HCT116 (cell line): ENCODE data around the gene MRPS23. TPM values are rescaled to one million over a fixed set of nuclear protein-coding genes. Genes with fewer than 3 reads are reported as not detected.

ENCODE experiments used
- ATAC-seq: fragments of 200-7000 bp; cut with Tn5 transposase; 2 replicates; pipeline ENCODE4 v1.9.1; 2020; ENCODE audit warnings: mild to moderate bottlenecking, moderate library complexity
- BruUV-seq: library from RNA; stranded (reverse); fragments of 400-500 nt; replicated peaks from 2 replicates; lab custom pipeline; 2021; lab: Mats Ljungman, UMichigan
- CTCF ChIA-PET: fragments of 300-600 bp; sonication (Branson Sonifier 250); formaldehyde crosslinking; loops from one replicate; lab custom pipeline; 2021; ENCODE audit warnings: antibody characterized with exemption; lab: Charles Lee
- POLR2A ChIA-PET: fragments of 300-600, 350-600 bp; sonication (Branson Sonifier 250); formaldehyde crosslinking; loops from one replicate; lab custom pipeline; 2021; ENCODE audit warnings: antibody characterized with exemption; lab: Charles Lee
- RAD21 ChIA-PET, 2 experiments: fragments of 300-600 bp; sonication (Branson Sonifier 250); formaldehyde crosslinking; loops; one replicate each; lab custom pipeline; 2023; ENCODE audit warnings: low total read pairs in 2 of 2; ENCODE audit not compliant: uncharacterized antibody in 2 of 2, unreplicated experiment in 2 of 2, low non-redundant PET in 1 of 2; lab: Charles Lee
- DNase-seq: peaks from one replicate; pipeline ENCODE4 v3.0.0-alpha.2; 2010; ENCODE audit warnings: low read depth, low spot score
- H2AFZ ChIP-seq: fragments of 200-600 bp; shearing (Covaris generic), sonication (generic); 2 replicates; pipeline ENCODE4 v1.6.1; 2017; ENCODE audit warnings: low read depth, mixed run types, mixed read lengths, antibody characterized with exemption, low read length; ENCODE audit not compliant: poor library complexity, severe bottlenecking
- H3K27ac ChIP-seq: 2 replicates; pipeline ENCODE4 v1.5.1; 2012; ENCODE audit warnings: low read depth, low read length
- H3K27me3 ChIP-seq: fragments of 200-600 bp; sonication (generic); 2 replicates; pipeline ENCODE4 v1.6.1; 2016; ENCODE audit warnings: mixed run types, low read length, mixed read lengths; ENCODE audit not compliant: insufficient read depth
- H3K36me3 ChIP-seq, 2 experiments: fragments of 200-500 bp in 1 of 2; fragments of 200-600 bp in 1 of 2; sonication (Bioruptor generic) in 1 of 2; sonication (generic) in 1 of 2; 2 replicates each; pipeline versions ENCODE4 v1.5.1 to v1.6.1; 2014 to 2016; ENCODE audit warnings: low read length in 2 of 2, inconsistent platforms in 1 of 2, mixed read lengths in 1 of 2, mixed run types in 1 of 2; ENCODE audit not compliant: insufficient read depth in 2 of 2, control insufficient read depth in 1 of 2
- H3K4me1 ChIP-seq, 2 experiments: fragments of 200-600 bp in 1 of 2; sonication (generic) in 1 of 2; 2 replicates each; pipeline versions ENCODE4 v1.5.1 to v1.6.1; 2012 to 2017; ENCODE audit warnings: low read length in 2 of 2, inconsistent platforms in 1 of 2, mild to moderate bottlenecking in 1 of 2, mixed read lengths in 1 of 2, mixed run types in 1 of 2, moderate library complexity in 1 of 2; ENCODE audit not compliant: insufficient read depth in 2 of 2, control insufficient read depth in 1 of 2
- H3K4me2 ChIP-seq: fragments of 200-600 bp; sonication (generic); 2 replicates; pipeline ENCODE4 v1.6.1; 2017; ENCODE audit warnings: mixed run types, low read length, mixed read lengths
- H3K4me3 ChIP-seq, 2 experiments: fragments of 200-600 bp in 1 of 2; sonication (generic) in 1 of 2; replicated peaks in 1 of 2; 2 replicates each; pipeline ENCODE4 v1.5.1; 2011 to 2016; ENCODE audit warnings: low read length in 2 of 2, control low read depth in 1 of 2, low read depth in 1 of 2, mild to moderate bottlenecking in 1 of 2, mixed read lengths in 1 of 2, mixed run types in 1 of 2
- H3K79me2 ChIP-seq: fragments of 200-600 bp; sonication (generic); 2 replicates; pipeline ENCODE4 v1.6.1; 2017; ENCODE audit warnings: mild to moderate bottlenecking, mixed run types, low read length, moderate library complexity, mixed read lengths; ENCODE audit not compliant: insufficient read depth
- H3K9ac ChIP-seq: fragments of 200-600 bp; sonication (generic); 2 replicates; pipeline ENCODE4 v1.6.1; 2016; ENCODE audit warnings: low read length, mixed read lengths
- H3K9me2 ChIP-seq: fragments of 200-600 bp; sonication (generic), shearing (Covaris generic); 2 replicates; pipeline ENCODE4 v1.6.1; 2017; ENCODE audit warnings: mixed run types, mild to moderate bottlenecking, moderate library complexity; ENCODE audit not compliant: insufficient read depth
- H3K9me3 ChIP-seq, 2 experiments: fragments of 200-500 bp in 1 of 2; fragments of 200-600 bp in 1 of 2; sonication (Bioruptor generic) in 1 of 2; sonication (generic) in 1 of 2; 2 replicates each; pipeline ENCODE4 v1.6.1; 2014 to 2017; ENCODE audit warnings: low read length in 2 of 2, mixed read lengths in 2 of 2, inconsistent platforms in 1 of 2, low read depth in 1 of 2, mild to moderate bottlenecking in 1 of 2, mixed run types in 1 of 2, moderate library complexity in 1 of 2; ENCODE audit not compliant: control insufficient read depth in 1 of 2, insufficient read depth in 1 of 2
- H4K20me1 ChIP-seq: fragments of 200-600 bp; sonication (generic), shearing (Covaris generic); 2 replicates; pipeline ENCODE4 v1.6.1; 2017; ENCODE audit warnings: mixed run types, mild to moderate bottlenecking, moderate library complexity; ENCODE audit not compliant: insufficient read depth
- CBX3 ChIP-seq: IDR thresholded peaks from 2 replicates; pipeline ENCODE4 v1.6.1; 2012; ENCODE audit warnings: low read depth
- EGR1 ChIP-seq: IDR thresholded peaks from 2 replicates; pipeline ENCODE4 v1.6.1; 2012; ENCODE audit warnings: low read depth
- EZH2 ChIP-seq: fragments of 200-600 bp; sonication (generic); IDR thresholded peaks from 2 replicates; pipeline ENCODE4 v1.6.1; 2017; ENCODE audit warnings: antibody characterized with exemption, mixed run types
- FOSL1 ChIP-seq: IDR thresholded peaks from 2 replicates; pipeline ENCODE4 v1.6.1; 2012; ENCODE audit warnings: low read depth
- JUND ChIP-seq: IDR thresholded peaks from 2 replicates; pipeline ENCODE4 v1.6.1; 2012
- MAX ChIP-seq: IDR thresholded peaks from 2 replicates; pipeline ENCODE4 v1.6.1; 2012
- POLR2AphosphoS5 ChIP-seq: IDR thresholded peaks from 2 replicates; pipeline ENCODE4 v1.6.1; 2011; ENCODE audit warnings: mild to moderate bottlenecking, low read depth, low read length, moderate library complexity
- RAD21 ChIP-seq: IDR thresholded peaks from 2 replicates; pipeline ENCODE4 v1.6.1; 2012; ENCODE audit warnings: low read depth, mild to moderate bottlenecking
- SIN3A ChIP-seq: IDR thresholded peaks from 2 replicates; pipeline ENCODE4 v1.6.1; 2012; ENCODE audit warnings: low read depth
- SP1 ChIP-seq: IDR thresholded peaks from 2 replicates; pipeline ENCODE4 v1.6.1; 2012; ENCODE audit warnings: low read depth
- SRF ChIP-seq: IDR thresholded peaks from 2 replicates; pipeline ENCODE4 v1.6.1; 2012; ENCODE audit warnings: low read depth
- TCF7L2 ChIP-seq: IDR thresholded peaks from 2 replicates; pipeline ENCODE4 v1.7.0; 2011; ENCODE audit warnings: borderline replicate concordance, inconsistent platforms; ENCODE audit not compliant: insufficient read depth, insufficient read length; ENCODE audit errors: extremely low read depth
- YY1 ChIP-seq: IDR thresholded peaks from 2 replicates; pipeline ENCODE4 v1.6.1; 2011; ENCODE audit warnings: low read length, low read depth, moderate library complexity, mild to moderate bottlenecking; ENCODE audit not compliant: insufficient replicate concordance; ENCODE audit errors: extremely low read depth
- ZFX ChIP-seq: fragments of 450-650 bp; IDR thresholded peaks from 2 replicates; pipeline ENCODE4 v1.6.1; 2017
- intact Hi-C: fragments of 100-400 bp; cut with micrococcal nuclease; formaldehyde crosslinking; loops from 2 replicates; pipeline ENCODE4 v1.10.0; 2022
- total RNA-seq: library from RNA; stranded (reverse); gene quantifications from one replicate; pipeline ENCODE4 v1.2.1, GENCODE V29; 2021; ENCODE audit not compliant: unreplicated experiment
- TF ChIP-seq, protein P1 (sequence below), 3 experiments: fragments of 200-600 bp in 1 of 3; sonication (generic) in 1 of 3; IDR thresholded peaks in 2 of 3; conservative IDR thresholded peaks in 1 of 3; 2 replicates each; pipeline ENCODE4 v1.5.1; 2012 to 2017; ENCODE audit warnings: low read depth in 2 of 3, low read length in 2 of 3, antibody characterized with exemption in 1 of 3, borderline replicate concordance in 1 of 3, control low read depth in 1 of 3, mild to moderate bottlenecking in 1 of 3, mixed read lengths in 1 of 3, mixed run types in 1 of 3, moderate library complexity in 1 of 3; ENCODE audit not compliant: insufficient read depth in 1 of 3
- TF ChIP-seq, protein P2 (sequence below): IDR thresholded peaks from 2 replicates; pipeline ENCODE4 v1.6.1; 2011; ENCODE audit warnings: mild to moderate bottlenecking, low read length, moderate library complexity; ENCODE audit not compliant: insufficient replicate concordance; ENCODE audit errors: extremely low read depth
- TF ChIP-seq, protein P3 (sequence below): IDR thresholded peaks from 2 replicates; pipeline ENCODE4 v1.6.1; 2012

The MRPS23 gene
- total RNA-seq, 1 experiment from 2014 or later: 109 TPM

GRCh38 chr17:57830880-57831279, 19.0 kb downstream of the MRPS23 start:
- CTCF ChIA-PET: no interaction called here

GRCh38 chr17:57823469-57824401, 26.1 kb downstream of the MRPS23 start:
- no peak overlapping the region for H3K9ac ChIP-seq
- H2AFZ ChIP-seq: no peak overlapping the region
- no peaks in the 10 kb centered on the region for H3K9me2 ChIP-seq
- no peaks in the 10 kb centered on the region for H3K79me2 ChIP-seq
- H3K27ac ChIP-seq: no peak overlapping the region
- RAD21 ChIA-PET: no interaction called here
- no peak for ATAC-seq
- H3K27me3 ChIP-seq: no peaks in the 10 kb centered on the region
- no peak for DNase-seq
- H3K4me2 ChIP-seq: no peak overlapping the region
- CTCF ChIA-PET: no interaction called here
- H4K20me1 ChIP-seq: no peaks in the 10 kb centered on the region
- intact Hi-C loops: no loop called here
- POLR2A ChIA-PET: no interaction called here
- no peak overlapping the region for H3K4me3 ChIP-seq
- no peaks in the 10 kb centered on the region for H3K9me3 ChIP-seq
- no peaks in the 10 kb centered on the region for H3K4me1 ChIP-seq
- no TSS peak for BruUV-seq
- TF ChIP-seq, protein P1, sequence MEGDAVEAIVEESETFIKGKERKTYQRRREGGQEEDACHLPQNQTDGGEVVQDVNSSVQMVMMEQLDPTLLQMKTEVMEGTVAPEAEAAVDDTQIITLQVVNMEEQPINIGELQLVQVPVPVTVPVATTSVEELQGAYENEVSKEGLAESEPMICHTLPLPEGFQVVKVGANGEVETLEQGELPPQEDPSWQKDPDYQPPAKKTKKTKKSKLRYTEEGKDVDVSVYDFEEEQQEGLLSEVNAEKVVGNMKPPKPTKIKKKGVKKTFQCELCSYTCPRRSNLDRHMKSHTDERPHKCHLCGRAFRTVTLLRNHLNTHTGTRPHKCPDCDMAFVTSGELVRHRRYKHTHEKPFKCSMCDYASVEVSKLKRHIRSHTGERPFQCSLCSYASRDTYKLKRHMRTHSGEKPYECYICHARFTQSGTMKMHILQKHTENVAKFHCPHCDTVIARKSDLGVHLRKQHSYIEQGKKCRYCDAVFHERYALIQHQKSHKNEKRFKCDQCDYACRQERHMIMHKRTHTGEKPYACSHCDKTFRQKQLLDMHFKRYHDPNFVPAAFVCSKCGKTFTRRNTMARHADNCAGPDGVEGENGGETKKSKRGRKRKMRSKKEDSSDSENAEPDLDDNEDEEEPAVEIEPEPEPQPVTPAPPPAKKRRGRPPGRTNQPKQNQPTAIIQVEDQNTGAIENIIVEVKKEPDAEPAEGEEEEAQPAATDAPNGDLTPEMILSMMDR (IDR thresholded peaks at IDR 0.05 in 2 of 3, conservative IDR thresholded peaks at IDR 0.05 in 1 of 3; ENCODE audit: borderline replicate concordance in 1 of 3, insufficient read depth in 1 of 3, low read depth in 2 of 3, low read length in 2 of 3): no peak
- TF ChIP-seq, protein P2, sequence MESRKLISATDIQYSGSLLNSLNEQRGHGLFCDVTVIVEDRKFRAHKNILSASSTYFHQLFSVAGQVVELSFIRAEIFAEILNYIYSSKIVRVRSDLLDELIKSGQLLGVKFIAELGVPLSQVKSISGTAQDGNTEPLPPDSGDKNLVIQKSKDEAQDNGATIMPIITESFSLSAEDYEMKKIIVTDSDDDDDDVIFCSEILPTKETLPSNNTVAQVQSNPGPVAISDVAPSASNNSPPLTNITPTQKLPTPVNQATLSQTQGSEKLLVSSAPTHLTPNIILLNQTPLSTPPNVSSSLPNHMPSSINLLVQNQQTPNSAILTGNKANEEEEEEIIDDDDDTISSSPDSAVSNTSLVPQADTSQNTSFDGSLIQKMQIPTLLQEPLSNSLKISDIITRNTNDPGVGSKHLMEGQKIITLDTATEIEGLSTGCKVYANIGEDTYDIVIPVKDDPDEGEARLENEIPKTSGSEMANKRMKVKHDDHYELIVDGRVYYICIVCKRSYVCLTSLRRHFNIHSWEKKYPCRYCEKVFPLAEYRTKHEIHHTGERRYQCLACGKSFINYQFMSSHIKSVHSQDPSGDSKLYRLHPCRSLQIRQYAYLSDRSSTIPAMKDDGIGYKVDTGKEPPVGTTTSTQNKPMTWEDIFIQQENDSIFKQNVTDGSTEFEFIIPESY: no peak
- TF ChIP-seq MAX (no peak), SRF (no peak), SP1 (no peak), EGR1 (no peak), TCF7L2 (no peak), YY1 (no peak)
- TF ChIP-seq, protein P3, sequence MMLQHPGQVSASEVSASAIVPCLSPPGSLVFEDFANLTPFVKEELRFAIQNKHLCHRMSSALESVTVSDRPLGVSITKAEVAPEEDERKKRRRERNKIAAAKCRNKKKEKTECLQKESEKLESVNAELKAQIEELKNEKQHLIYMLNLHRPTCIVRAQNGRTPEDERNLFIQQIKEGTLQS: no peak
- TF ChIP-seq, all 23 proteins: peak for 0
- H3K36me3 ChIP-seq: no peaks in the 10 kb centered on the region

More at GRCh38 chr17:57830880-57831279, 19.0 kb downstream of the MRPS23 start:
- no TSS peak for BruUV-seq
- Histone ChIP-seq H3K4me2 (no peak overlapping the region), H3K79me2 (no peaks in the 10 kb centered on the region), H3K27me3 (no peaks in the 10 kb centered on the region), H4K20me1 (no peaks in the 10 kb centered on the region), H3K4me3 (no peak overlapping the region), H3K9ac (no peak overlapping the region), H3K4me1 (peaks cover 0 to 15% of the 10 kb centered on the region in 2 experiments; a peak in 2 of 4 replicates), H3K9me3 (no peaks in the 10 kb centered on the region), H3K36me3 (no peaks in the 10 kb centered on the region), H3K27ac (no peak overlapping the region), H2AFZ (no peak overlapping the region), H3K9me2 (no peaks in the 10 kb centered on the region)
- intact Hi-C loops: loop anchor here (5.0 kb wide), 1 partner anchor 234 kb away; no protein-coding TSS in a partner anchor
- ChIA-PET POLR2A (no interaction called here), RAD21 (no interaction called here)
- ATAC-seq (no peak), DNase-seq (no peak)
- TF ChIP-seq RAD21 (no peak), TCF7L2 (no peak), EZH2 (no peak), POLR2AphosphoS5 (no peak), JUND (no peak), EGR1 (no peak), FOSL1 (no peak), SRF (no peak), YY1 (no peak), SP1 (no peak), CBX3 (no peak), ZFX (no peak), SIN3A (no peak)
